ENCODE data around the gene PIAS4. TPM values are rescaled to one million over a fixed set of nuclear protein-coding genes. Genes with fewer than 3 reads are reported as not detected.
A peak's percentile ranks its signal among the peaks of the same experiment; 100 is the strongest.
"Not testable (repeated sequence)": the region's sequence is repeated elsewhere in the genome, so short reads cannot be mapped to it uniquely, and the experiment has no call there.

PIAS4 gene, protein sequence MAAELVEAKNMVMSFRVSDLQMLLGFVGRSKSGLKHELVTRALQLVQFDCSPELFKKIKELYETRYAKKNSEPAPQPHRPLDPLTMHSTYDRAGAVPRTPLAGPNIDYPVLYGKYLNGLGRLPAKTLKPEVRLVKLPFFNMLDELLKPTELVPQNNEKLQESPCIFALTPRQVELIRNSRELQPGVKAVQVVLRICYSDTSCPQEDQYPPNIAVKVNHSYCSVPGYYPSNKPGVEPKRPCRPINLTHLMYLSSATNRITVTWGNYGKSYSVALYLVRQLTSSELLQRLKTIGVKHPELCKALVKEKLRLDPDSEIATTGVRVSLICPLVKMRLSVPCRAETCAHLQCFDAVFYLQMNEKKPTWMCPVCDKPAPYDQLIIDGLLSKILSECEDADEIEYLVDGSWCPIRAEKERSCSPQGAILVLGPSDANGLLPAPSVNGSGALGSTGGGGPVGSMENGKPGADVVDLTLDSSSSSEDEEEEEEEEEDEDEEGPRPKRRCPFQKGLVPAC
- total RNA-seq, result 27.3 TPM

DNA sequence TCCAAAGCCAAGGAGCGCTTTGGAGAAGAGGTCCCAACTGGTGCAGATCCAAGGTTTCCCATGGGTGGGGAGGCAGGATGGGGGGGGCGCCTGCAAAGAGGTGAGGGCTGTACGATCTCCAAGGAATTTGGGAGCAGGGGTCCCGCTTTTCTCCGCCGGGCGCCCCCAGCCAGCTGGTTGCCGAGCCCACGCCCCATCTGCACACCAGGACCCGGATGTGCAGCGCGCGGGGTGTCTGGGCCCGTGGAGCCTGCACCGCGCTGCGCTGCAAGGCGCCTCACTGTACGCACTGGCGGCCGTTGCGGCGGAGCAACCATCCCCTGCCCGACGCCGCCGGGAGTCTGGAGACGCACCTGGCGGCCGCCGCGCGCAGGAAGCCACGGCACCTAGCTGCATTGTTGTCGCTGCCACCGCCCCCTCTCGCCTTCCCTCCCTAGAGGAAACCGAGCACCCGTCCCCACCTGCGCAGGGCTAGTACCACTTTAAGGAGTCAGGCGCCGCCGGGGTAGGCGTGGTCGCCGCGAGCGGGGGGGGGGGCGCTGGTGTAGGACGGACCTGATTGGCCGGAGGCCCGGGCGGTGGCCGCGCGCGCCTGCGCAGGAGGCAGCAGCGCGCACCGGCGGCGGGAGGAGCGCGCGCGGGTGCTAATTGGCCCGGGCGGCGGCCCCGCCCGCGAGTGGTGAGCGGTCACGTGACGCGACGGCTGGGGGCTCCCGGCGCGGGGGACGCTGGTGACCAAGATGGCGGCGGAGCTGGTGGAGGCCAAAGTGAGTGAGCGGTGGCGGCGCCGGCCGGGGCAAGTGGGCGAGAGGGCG is at the start of gene PIAS4:
Gene PIAS4, plus strand, starts transcription at position 716 of the 815 bp plus-strand sequence. Its CDS starts 25 bp downstream, at position 741.
- DNase-seq (ENCODE audit: low spot score), result peak; percentile 95

DNA sequence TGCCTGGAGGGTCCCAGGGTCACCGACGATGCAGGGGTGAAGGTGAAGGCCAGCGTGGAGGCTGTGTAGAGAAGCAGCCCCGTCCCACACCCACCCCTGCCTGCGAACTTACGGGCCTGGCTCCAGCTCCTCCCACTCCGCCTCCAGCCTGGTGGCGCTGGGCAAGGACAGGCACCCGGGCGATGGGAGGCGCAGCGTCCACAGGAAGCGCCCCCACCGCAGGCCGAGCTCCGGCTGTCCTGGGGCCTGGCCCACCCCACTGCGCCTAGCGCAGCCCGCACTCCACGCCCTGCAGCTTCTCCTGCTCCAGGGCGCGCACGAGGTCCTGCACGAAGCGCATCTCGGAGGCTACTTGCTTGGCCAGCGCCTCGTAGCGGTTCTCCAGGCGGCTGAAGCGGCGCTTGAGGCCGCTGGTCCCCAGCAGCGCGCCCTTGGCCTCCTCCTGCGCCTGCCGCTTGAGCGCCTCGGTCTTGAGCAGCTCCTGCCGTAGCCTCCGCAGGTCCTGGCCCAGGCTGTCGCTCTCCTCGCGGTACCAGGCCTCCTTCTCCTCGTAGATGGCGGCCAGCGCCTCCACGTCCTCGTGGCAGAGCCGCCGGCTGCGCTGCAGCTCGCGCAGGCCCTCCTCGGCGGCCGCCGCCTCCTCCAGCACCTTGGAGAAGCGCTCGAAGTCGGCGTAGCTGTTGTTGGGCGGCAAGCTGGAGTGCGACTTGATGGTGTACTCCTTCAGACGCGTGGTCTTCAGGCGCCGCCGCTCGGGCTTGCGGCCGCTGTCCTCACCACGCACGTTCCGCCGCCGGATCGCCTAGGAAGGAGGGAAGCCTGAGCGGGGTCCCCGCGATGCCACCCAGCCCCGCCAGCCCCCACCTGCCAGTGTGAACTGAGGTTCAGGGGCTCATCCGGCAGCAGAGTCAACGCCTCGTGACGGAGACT is 48.4 kb upstream of the PIAS4 start:
- no peak for DNase-seq (ENCODE audit: low spot score)

DNA sequence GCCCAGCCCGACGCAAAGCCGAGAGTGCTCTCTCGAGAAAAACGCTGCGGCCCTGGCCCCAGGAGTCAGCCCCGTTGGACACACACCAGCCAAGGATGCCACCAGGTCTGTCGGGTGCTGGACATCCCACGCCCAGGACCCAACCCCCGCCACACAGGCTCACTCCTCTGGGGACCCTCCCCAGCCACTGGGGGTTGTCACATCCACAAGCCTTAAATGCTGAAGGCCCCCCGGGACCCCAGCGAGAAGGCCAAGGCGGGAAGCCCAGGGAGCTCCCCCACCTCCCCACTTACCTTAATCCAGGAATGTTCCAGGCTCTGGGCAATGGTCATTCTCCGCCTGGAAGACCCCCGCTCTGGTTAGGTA is 47.8 kb upstream of the PIAS4 start:
- no peak for DNase-seq (ENCODE audit: low spot score)

DNA sequence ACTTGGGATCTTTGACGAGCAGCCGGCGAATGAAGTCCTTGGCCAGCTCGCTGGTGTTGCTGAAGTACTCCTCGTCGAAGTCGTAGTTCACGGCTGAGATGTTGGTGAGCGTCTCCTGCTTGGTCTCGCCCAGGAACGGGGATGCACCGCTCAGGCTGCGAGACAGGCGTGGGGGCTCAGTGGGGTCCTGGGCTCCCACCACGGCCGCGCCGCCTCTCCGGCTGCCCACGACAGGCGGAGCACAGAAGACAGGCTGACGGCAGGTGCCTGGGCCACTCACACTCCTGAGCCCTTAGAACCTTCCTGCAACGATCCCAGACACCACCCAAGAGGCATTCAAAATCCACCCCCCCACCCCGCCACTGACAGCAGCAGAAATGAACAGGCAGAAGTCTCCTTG is 46.5 kb upstream of the PIAS4 start:
- DNase-seq (ENCODE audit: low spot score), result no peak

DNA sequence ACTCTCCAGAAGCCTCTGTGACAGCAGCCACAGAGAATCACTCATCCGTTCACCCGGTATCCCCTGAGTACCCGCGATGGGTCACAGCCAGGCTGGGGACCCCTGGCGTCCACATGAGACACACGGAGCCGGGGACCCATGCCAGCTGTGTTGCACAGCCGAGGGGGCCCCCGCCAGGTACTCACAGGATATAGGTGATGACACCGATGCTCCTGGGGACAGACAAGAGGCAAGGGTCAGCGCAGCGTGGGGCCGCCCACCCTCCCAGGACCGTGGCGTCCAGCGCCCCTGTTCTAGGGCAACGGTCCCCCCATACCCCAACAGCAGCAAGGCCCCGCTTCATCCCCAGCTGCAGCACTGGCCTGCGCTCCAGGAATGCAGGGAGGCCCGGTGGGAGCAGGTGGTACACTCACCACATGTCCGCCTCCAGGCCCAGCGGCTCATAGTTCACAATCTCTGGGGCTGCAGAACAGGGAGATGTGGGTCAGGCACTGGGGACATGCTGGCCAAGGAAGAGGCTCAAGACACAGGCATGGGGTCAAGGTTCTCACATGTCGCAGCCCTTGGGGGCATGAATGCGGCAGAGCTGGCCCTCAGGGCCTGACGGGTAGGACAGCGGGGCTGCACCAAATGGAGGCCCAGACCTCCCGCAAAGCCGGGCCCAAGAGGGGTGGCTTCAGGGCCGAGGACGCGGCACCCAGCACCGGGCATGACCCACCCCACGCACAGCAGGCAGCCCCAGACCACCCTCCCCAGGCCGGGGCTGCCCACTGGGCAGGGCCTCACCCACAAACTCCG is 43.9 kb upstream of the PIAS4 start:
- no peak for DNase-seq (ENCODE audit: low spot score)

DNA sequence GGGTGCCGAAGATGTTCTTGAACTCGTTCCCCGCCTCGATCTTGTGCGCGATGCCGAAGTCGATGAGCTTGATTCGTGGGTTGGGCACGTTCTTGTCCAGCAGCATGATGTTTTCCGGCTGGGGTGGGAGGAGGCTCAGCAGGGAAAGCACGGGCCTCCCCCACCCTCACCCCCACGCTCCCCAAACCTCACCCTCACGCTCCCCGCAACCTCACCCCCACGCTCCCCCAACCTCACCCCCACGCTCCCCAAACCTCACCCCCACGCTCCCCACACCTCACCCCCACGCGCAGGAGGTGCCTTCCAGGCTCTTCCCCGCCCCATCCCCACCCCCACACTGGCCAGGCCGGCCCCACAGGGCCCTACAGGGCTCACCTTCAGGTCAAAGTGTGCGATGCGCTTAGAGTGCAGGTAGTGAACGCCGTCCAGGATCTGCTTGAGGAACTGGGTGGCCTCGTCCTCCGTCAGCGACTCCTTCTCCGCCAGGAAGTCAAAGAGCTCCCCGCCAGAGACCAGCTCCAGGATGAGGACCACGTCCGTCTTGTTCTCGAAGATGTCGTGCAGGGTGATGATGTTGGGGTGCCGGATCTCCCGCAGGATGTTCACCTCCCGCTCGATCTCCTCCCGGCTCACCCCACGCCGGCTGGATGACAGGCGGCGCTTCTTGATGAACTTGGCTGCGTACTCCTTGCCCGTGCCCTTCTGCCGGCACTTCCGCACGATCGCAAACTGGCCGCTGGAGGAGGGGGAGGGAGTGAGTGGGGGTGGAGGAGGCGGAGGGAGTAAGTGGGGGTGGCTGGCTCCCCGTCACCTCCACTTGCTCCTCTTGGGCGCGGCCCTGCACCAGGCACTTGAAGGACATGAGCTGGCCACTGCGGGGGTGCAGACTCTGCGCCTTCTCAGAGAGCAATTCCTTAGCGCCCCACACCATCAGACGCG is 43.0 kb upstream of the PIAS4 start:
- no peak for DNase-seq (ENCODE audit: low spot score)

DNA sequence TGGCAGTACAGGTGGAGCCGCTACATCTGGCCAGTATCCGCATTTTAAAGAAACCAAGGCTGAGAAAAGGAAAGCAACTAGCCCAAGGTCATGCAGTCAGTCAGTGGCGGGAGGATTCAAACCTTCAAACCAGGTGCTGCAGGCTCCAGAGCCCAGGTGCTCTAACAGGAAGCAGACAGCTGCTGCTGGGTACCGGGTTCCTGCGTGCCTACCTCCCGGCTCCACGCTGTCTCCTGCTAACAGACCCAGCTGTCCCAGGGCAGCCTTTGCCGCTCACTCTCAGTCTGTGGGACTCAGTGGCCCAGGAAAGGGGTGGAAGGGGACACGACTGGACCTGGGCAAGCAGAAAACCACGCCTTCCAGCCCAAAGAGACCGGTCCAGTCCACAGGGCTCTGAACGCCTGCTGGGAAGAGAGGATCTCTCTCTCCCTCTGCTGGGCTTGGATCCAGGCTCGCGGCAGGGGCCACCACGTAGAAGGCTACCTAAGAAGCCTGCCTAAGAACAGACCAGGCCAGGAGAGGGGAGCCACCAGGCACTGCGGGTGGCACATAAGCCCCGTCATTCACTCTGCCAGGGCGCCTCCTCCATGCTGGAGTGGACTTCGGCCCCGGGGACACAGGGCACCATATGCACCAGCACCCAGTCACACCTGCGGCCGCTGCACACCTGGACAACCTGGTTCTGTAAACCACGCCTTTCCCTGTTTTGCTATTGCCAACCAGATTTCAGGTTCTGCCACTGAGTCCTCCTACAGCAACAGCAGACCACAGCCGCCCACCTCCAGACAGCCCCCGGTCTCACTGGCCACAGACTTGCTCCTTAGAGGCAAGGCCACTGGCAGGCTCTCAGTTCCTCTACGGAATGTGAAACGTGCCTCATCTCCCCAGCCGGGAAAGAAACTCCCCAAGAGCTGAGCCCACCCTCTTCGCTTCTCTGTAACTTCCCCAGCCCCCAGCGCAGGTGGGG is 41.2 kb upstream of the PIAS4 start:
- DNase-seq (ENCODE audit: low spot score), result no peak

DNA sequence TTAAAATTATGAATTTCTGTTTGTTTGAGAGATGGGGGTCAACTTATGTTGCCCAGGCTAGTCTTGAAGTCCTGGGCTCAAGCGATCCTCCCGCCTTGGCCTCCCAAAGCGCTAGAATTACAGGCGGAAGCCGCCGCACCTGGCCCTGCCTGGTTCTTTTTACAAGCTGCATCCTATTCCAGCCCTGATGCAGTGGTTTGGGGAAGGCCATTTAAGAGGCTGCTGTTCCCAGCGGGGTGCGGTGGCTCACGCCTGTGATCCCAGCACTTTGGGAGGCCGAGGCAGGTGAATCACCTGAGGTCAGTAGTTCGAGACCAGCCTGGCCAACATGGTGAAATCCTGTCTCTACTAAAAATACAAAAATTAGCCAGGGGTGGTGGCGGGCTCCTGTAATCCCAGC is 39.6 kb upstream of the PIAS4 start:
- not testable (repeated sequence) for DNase-seq (ENCODE audit: low spot score)

DNA sequence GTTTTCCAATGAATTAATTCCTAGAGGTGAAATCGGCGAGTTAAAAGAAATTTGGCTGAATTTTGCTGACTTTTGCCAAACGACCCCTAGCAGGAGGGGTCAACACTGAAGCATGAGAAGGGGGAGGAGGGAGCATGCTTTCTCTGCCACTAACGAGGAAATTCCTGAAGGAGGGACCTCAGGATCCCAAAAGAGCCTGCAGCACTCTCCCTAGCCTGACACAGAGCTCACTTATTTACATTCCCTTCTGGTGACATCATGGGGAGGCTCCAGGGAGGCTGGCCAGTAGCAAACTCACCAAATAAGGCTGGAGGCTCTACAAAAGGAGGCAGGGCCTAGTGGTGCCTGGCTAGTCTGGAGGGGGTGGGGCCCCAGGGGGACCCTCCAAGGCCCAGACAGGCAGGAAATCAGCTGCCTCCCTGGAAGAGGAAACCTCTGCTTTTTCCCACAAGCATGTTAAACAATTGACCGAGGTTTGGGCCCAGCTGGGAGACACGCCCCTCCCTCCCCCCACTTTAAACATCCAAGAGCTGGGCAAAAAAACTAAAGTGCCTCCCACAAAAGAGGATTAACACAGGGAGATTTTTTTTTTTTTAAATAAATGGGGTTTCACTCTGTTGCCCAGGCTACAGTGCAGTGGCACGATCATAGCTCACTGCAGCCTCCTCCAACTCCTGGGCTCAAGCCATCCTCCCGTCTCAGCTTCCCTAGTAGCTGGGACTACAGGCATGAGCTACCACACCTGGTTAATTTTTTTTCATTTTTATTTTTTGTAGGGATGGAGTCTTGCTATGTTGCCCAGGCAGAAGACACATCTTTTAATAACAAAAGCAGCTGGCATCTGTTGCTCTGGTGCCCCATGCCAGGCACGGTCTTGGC is 38.7 kb upstream of the PIAS4 start:
- DNase-seq (ENCODE audit: low spot score), result peak; percentile 89

DNA sequence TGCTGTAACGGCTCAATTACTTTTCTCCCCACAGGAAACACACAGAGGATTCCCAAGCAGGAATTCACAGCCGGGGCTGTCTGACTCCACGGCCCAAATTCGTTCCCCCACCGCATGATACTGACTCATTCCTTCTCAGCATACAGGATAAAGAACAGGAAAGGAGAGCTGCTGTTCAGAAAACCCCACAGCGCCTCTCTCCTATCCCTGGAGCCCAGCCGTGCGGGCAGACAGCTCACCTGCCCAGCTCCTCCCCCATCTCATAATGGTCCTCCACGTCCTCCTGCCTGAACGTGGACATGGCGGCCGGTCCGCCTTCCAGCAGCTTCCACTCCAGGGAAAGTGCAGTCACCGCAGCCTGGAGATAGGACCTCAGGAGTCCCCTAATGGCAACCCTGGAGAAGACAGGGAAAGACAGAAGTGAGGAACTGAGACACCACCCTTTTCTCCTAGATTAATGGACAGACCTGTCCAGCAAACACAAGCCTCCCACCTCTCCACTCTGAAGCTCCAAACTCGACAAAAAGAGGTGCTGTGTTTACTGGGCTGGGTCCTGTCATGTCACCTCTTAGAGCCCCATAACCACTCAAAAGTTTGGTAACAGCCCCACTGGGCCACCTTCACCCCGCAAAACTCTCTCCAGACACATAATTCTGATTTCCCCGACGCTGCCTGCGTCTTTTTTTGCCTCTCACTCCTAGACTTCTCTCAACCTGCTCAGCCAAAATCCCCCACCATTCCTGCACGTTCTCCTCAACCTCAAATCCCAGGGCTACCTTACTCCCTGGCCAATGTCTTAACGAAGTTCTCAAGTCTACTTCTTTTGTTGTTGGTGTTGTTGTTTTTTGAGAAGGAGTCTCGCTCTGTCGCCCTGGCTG is 37.9 kb upstream of the PIAS4 start:
- peak; percentile 47 for DNase-seq (ENCODE audit: low spot score)

DNA sequence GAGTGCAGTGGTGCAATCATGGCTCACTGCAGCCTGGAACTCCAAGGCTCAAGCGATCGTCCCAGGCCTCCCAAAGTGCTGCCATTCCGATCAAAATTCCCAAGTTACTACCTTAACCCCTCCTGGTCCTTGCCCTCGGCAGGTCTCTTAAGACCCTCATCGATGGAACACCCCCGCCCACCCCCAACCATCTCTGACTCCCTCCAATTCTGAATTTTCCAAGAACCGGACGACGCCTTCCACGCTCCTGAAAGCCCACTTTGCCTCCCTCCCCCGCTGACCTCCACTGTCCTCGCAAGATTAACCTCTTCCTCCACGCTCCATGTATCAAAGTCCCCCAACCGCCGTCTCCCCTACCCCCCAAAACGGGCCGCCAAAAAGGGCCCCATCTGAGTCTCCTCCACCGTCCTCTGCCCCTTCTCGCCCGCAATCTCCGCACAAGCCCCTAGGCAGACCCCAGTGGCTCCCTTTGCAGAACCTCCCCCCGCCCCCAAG is 37.2 kb upstream of the PIAS4 start:
- peak; percentile 49 for DNase-seq (ENCODE audit: low spot score)

DNA sequence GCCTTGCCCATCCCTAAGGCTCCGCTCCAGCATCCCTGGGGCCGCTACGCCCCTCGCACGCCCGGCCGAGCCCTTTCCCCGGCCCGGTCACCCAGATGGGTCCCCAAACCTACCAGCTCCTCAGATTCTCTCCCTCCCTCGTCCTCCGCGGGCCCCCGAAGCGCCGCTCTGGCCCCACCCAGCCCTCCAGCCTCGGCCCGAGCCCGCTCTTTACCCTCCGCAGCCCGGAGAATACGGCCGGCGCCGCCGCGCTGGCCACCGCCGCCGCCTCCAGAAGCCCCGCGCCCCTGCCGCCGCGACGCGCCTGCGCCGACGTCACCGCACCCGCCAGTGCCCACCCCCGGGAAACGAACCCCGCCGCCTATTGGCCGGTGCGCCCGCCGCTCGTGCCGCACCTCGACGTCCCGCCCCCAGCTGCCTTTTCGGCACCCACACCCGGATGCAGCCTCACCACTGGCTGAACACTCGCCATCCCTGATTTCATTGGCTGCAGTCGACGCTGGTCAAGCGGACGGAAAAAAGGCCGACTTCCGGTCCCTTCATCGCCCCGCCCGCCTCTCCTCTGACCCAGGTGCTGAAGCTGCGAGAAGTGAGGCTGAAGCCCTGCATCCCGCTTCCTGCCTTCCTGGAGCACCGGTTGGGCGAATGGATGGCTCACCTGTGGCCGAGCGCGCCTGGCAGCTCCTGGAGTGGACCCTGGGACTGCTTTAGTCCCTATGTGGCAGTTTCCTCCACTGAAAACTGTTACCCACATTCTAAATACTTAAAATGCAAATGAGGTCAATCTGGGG is 36.5 kb upstream of the PIAS4 start, which contains the start of gene DAPK3:
Gene DAPK3, minus strand, starts transcription at position 292 of the 791 bp plus-strand sequence. CDS start 1,364 bp downstream, outside the sequence.
- DNase-seq (ENCODE audit: low spot score), result peak; percentile 98

DNA sequence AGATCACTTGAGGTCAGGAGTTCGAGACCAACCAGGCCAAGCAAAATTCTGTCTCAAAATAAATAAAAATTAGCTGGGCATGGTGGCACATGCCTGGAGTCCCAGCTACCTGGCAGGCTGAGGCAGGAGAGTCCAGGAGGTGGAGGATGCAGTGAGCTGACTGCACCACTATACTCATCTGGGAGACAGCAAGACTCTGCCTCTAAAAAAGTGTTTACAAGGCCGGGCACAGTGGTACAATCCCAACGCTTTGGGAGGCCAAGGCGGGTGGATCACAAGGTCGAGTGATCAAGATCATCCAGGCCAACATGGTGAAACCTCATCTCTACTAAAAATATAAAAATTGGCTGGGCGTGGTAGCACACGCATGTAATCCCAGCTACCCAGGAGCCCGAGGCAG is 32.4 kb upstream of the PIAS4 start:
- no peak for DNase-seq (ENCODE audit: low spot score)

DNA sequence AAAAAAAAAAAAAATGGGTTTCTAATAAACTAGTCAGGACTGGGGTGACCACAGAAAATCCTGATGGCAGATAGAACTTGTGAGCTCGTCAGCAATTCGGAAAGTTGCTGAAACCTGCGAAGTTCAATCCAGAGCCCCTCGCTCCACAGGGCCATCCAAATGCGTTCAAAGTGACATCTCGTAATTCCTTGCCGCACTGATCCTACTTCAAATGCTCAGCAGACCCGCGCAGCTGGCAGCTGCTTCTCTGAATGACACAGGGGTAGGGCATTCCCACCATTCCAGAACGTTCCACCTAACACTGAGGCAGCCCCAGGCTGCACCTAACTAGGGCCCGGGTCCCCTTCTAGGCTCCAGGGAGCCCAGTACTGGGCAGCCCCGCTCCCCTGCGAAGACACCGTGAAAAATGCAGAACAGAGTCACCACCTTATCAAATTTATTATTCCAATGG is 31.9 kb upstream of the PIAS4 start:
- DNase-seq (ENCODE audit: low spot score), result no peak
